GM18511 (cell line): Measurements from ENCODE around the gene RHBDL3.

Experiments
- ATAC-seq: cut with Tn5 transposase; IDR thresholded peaks from one replicate; pipeline ENCODE4 v1.9.1; 2021; ENCODE audit warnings: mild to moderate bottlenecking, moderate library complexity; ENCODE audit not compliant: unreplicated experiment

The RHBDL3 gene

DNA sequence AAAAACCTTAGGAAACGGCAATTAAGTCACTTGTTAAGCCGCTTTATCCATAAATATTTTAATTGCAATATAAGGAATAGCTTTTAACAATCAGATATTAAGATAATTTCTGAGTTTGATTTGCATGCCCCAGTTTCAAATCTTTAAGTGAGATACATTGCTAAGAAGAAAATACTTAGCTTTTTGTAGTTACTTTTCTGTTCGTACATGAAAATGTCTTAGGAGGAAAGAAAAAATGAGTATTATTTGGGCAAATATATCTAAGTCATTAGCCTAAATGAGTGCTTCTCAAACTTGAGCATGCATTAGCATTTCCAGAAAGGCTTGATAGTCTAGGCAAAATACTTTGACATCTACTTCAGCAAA, 90.7 kb downstream of the RHBDL3 start:
- no peak for ATAC-seq

DNA sequence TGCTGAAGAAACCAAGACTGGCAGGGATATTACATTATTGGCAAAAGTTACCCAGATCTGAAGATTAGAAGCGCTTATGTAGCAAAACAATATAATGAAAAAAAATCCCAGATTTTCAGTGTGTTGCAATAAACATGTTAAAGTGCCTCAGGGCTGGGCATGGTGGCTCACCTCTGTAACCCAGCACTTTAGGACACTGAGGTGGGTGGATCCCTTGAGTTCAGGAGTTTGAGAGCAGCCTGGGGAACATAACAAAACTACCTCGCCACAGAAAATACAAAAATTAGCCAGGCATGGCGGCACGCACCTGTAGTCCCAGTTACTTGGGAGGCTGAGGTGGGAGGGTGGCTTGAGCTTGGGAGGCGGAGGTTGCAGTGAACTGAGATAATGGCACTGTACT, 91.1 kb downstream of the RHBDL3 start:
- ATAC-seq = no peak

DNA sequence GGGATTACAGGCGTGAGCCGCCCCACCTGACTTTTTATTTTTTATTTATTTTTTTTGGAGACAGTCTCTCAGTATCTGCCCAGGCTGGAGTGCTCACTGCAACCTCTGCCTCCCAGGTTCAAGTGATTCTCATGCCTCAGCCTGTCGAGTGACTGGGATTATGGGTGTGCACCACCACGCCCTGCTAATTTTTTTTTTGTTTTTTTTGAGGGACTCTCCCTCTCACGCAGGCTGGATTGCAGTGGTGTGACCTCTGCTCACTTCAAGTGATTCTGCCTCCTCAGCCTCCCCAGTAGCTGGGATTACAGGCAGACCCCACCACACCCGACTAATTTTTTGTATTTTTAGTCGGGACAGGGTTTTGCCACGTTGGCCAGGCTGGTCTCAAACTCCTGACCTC, 92.0 kb downstream of the RHBDL3 start:
- no peak for ATAC-seq

DNA sequence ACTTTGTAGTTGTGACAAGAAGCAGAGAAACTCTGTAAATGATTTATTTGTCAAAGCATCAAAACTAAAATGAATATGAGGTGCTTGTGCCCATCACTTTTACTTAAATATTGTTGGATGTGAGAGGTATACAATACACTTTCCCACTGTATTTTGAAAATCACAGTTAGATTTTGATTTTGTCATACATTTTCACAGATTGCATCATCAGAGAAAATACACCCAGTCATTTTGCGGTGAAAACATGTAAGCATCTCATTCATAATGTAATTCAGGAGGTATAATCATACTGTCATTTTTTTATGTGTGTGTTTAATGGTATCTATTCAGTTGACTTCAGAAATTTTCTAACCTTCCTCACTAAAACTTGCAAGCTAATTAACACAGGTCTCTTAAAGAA, 95.6 kb downstream of the RHBDL3 start:
- ATAC-seq = no peak

GRCh38 chr17:32370426-32370825, 104.8 kb downstream of the RHBDL3 start:
- ATAC-seq = no peak
